AG09319 (cell line): ENCODE data around the gene CDV3.
"Not testable (repeated sequence)": the region's sequence is repeated elsewhere in the genome, so short reads cannot be mapped to it uniquely, and the experiment has no call there.

Source experiments
- DNase-seq: peaks from one replicate; pipeline ENCODE4 v3.0.0-alpha.2; 2010; ENCODE audit warnings: low read depth; ENCODE audit errors: extremely low read depth
- CTCF ChIP-seq: IDR thresholded peaks from 2 replicates; pipeline ENCODE4 v1.5.1; 2011; ENCODE audit warnings: low read depth, mild to moderate bottlenecking, inconsistent platforms, low read length, moderate library complexity

CDV3 gene

GRCh38 chr3:133549565-133549964 is 23.9 kb upstream of the CDV3 start:
- TF ChIP-seq CTCF = no peak
- no peak for DNase-seq

- DNase-seq = not testable (repeated sequence)
Observed at GRCh38 chr3:133551589-133551988, 21.9 kb upstream of the CDV3 start.

- no peak for DNase-seq
- no peak for TF ChIP-seq CTCF
Observed at GRCh38 chr3:133561679-133562078, 11.8 kb upstream of the CDV3 start.

- DNase-seq = no peak
- no peak for TF ChIP-seq CTCF
Observed at GRCh38 chr3:133562376-133562775, 11.1 kb upstream of the CDV3 start.

- TF ChIP-seq CTCF = no peak
- DNase-seq = no peak
Observed at GRCh38 chr3:133563186-133563591, 10.3 kb upstream of the CDV3 start.

- no peak for TF ChIP-seq CTCF
- DNase-seq = no peak
Observed at GRCh38 chr3:133563816-133564215, 9.7 kb upstream of the CDV3 start.

GRCh38 chr3:133568294-133569014 is 5.0 kb upstream of the CDV3 start:
- TF ChIP-seq CTCF = no peak
- no peak for DNase-seq
